Daoy (cell line): Measurements from ENCODE around the gene ULK3. TPM values are rescaled to one million over a fixed set of nuclear protein-coding genes. Genes with fewer than 3 reads are reported as not detected.
A peak's percentile ranks its signal among the peaks of the same experiment; 100 is the strongest.

Source experiments
- DNase-seq: peaks from one replicate; pipeline ENCODE4 v3.0.0-alpha.2; 2015; ENCODE audit warnings: low read depth
- total RNA-seq: library from RNA; depleted of rRNA; stranded (reverse); fragments of >200 nt; shearing (Covaris generic); gene quantifications from 2 replicates; pipeline ENCODE4 v1.2.3, GENCODE V29; 2014

ULK3 gene
- total RNA-seq, 1 experiment from 2014 or later: 24.3 TPM

GRCh38 chr15:74840851-74841775, 1.8 kb downstream of the ULK3 start:
- no peak for DNase-seq

DNA sequence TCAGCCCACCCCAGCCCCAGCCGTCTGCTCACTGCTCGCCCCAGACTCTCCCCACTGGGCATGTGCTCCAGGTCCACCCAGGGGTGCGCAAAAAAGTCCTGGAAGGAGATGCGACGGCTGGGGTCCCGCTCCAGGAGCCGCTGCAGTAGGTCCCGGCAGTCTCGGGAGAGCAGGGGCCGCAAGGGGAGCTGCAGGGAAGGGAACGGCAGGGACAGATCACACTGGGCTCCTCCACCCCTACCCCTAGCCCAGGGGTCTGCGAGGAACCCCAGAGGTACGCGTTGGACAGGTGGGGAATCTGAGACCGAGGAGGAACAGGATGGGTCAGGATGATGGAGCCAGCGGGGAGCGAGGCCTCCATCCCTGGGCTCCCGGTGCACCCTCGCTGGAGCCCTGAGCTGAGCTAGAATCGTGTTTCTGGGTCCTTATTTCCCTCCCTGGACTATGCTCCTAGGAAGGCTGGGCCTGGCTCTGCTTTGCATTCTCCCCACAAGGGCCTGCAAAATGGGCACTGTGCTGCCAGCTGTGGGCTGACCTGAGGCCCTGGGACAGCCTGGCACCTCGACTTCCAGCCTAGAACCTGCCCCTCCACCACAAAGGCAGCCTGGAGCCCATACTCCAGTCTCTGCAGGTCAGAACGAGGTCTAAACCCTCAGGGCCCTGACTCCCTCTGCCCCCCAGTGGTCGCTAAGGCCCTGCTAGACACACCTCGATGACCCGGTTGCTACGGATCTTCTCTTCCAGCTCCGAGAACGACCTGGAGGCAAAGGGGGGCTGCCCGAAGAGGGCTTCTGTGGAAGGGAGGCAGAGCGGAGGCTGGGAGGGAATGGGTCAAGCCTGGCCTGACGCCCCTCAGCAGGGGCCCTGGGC, 3.2 kb downstream of the ULK3 start:
- no peak for DNase-seq

GRCh38 chr15:74838746-74839525, 4.0 kb downstream of the ULK3 start:
- DNase-seq: no peak

DNA sequence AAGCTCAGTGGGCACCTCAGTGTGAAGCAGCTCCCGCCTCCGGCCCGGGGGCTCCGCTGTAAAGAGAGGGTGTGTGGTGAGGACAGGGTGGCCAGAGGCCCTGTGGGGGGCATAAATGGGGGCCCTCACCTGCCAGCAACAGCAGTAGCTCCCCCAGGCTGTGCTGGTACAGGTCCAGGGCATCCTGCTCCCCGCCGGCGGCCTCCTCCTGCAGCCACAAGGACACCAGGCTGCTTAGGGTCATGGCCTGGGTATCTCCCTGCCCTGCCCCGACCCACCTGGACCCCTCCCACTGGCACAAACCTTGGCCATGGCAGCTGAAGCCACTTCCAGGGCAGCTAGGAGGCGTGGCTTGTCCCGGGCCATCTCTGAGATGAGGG, 4.8 kb downstream of the ULK3 start:
- DNase-seq: no peak

DNA sequence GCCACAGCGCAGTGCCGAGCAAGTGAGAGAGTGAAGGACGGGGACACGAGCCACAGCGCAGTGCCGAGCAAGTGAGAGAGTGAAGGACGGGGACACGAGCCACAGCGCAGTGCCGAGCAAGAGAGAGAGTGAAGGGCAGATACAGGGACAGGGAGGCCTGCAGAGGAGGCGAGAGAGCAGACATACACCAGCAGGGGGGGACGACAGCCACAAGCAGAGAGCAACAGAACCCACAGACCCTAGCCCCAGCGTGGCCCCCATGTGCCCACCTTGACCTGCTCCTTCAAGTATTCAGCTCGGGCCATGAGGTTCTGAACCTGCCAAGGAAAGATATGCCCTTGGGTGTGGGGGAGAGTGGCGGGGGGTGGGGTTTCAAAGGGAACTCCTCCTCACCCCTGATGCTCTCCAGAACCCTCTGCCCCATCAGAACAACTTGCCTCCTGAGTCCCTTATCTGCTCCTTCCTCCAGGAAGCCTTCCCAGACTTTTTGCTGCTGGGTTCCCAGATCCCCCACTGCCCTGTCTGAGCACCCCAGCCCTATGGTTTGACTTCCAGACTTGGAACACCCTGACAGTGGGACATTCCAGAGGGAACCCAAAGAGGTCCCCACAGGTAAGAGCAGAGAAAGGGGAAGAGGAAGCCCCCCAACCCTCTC, 5.3 kb downstream of the ULK3 start:
- no peak for DNase-seq

DNA sequence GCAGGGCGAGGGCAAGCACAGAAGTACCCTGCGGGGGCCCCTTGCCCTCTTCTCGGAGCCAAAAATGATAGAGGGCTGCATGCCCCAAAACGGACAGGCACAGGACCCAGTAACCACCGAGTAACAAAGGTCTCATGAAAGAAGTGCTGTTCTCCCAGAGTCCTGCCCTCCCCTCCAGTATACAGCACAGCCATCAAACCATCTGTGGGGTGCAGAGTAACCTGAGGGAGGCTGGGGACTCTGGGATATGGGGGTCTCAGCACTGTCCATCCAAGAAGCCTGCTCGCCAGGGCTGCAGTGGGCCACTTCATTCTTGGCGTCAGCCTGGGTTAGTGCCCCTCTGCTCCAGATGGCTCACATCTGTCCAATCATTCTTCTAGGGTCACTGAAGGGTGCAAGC, 6.1 kb downstream of the ULK3 start:
- no peak for DNase-seq

DNA sequence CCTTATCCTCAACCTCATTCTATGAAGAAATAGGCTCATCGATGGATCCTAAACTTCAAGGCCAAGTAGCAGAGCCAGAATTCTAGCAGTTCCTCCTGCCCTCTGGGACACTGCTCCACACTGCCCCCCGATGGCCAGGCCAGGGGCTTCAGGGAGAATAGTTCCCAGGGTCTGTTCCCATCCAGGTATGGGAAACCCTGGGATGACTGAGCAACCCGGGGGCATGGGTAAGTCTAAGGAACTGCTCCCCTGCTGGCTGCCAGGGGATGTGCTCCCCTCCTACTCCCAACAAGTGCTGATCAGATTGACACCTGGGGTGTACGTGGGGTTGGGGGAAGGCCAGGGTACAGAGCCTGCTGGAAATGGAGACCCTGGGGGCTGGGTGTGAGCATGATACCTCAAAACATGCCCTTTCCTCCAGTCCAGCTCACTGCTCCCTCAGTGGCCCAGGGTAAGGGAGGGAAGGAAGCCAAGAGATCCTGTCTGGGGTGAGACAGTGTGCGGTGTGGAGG, 7.6 kb downstream of the ULK3 start:
- DNase-seq: peak; percentile 77

DNA sequence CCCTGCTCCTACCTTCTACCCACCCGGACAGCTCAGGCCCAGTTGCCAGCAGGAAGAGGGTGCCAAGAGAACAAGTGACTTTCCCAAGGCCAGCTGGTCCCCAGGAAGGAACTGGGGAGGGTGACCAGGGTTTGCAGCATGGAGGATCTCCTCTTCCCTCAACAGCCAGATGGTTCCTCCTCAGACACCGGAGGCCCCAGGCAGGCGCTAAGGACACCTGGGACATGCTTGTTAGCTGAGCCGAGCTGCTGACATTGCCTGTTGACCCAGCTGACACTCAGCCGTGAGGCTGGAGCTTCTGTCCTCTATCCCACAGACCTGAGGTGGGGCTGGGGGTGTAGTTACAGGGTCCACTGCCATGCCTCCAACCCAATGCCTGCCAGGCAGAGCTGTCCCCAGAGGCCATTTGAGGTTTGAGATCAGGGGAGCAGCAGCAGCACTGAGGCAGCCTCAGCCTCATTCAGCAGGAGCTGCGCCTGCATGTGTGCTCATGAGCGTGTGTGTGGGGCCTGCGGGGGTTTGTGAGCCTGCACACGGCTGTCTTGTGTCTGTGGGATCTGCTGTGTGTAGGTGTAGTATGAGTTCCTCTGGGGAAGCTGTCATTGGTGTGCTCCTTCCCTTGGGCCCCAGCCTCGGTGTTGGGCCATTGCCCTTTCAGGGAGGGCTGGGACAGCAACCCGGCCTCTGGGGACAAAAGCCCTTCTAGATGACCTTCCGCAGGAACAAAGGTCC, 9.4 kb downstream of the ULK3 start:
- DNase-seq: no peak

DNA sequence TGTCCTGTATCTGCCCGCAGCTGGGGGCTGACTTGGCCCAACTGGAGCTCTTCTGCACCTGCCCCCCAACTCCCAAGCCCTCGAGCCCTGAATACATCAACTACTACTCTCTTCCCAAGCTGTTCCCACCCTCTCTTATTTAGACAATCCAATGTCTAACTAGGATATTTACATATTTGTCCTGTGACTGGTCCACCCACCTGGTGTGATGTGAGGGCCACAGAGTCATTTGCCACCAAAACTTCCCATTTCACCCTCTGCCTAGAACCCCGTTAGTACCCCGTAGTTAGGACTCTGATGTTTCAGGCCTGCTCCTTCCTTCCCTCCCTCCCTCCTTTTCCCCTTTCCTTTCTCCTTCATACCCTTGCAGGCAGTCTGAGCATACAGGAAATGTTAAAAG, 10.1 kb downstream of the ULK3 start:
- no peak for DNase-seq

DNA sequence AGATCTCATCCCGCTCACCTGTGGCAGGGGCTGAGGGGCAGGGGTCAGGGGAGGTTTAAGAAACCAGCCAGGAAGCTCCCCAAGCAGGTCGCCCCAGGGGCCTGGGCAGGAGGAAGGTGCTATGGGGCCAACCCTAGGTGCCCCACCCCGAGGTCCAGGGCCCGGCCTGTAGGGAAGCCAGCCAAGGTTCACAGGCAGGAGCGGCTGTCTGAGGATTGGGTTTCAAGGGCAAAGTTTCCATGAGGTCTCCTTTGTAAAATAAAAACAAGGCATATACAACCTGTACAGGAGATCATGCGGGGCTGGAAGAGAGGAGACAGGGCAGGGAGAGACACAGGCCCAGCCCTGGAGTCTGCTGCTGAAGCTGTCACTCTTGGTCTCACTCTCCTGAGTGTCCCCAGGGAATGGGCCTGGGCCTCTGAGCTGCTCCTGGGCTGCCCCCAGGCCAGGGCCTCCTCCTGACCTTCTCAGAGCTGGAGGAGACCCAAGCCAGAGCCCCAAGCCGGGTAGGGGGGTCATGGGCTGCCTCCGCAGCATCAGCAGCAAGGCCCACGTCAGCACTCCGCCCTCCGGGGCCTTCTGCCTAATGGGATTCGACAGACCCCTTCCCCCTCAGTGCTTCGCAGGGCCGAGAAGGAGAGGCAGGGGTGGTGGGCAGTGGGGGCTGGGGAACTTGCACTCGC, 11.0 kb downstream of the ULK3 start:
- DNase-seq: no peak

- DNase-seq: no peak
These were observed 12.1 kb downstream of the ULK3 start for GRCh38 chr15:74830868-74831267.

DNA sequence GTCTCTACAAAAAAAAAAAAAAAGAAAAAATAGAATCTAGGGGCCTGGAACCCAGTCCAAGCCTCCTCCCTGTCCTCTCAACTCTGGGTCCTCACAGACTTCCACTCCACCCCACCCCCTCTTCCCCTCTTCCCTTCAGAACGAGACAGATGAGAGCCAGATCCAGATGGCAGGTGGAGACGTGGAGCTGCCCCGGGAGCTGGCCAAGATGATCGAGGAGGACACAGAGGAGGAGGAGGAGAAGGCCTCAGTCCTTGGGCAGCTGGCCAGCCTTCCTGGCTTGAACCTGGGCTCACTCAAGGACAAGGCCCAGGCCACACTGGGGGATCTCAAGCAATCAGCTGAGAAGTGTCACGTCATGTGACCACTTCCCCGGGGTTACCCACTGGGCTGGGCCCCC, 13.0 kb downstream of the ULK3 start:
- DNase-seq: no peak

- no peak for DNase-seq
These were observed 13.5 kb downstream of the ULK3 start for GRCh38 chr15:74829486-74829885.

DNA sequence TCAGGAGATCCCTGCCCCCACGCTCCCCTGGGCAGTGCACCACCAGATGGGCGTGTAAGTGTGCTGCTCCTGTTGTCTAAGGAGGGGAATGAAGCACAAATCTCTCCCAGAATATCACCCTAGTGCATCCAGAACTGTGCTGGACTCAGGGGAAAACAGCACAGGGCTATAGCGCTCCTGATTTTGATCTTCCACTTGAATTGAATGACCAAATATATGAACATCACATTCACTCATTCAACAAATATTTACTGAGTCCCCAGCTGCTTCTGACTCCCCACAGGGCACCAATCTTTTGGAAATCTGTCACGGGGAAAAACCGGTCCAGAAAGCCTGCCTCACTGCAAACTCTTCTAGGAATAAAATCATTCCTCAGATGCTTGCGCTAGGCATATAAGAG, 14.1 kb downstream of the ULK3 start:
- DNase-seq: no peak

- DNase-seq: no peak
These were observed 15.3 kb downstream of the ULK3 start for GRCh38 chr15:74827614-74828013.

- DNase-seq: no peak
These were observed 16.0 kb downstream of the ULK3 start for GRCh38 chr15:74826921-74827320.

GRCh38 chr15:74826364-74826819, 16.6 kb downstream of the ULK3 start, which contains the start of gene CPLX3:
TSS of gene CPLX3 (plus strand) at chr15:74826627. CDS start at chr15:74826704, 77 bp downstream.
- peak; percentile 32 for DNase-seq

- no peak for DNase-seq
These were observed 17.1 kb downstream of the ULK3 start for GRCh38 chr15:74825866-74826265.

GRCh38 chr15:74824976-74825375, 18.0 kb downstream of the ULK3 start:
- DNase-seq: no peak

- no peak for DNase-seq
These were observed 19.6 kb downstream of the ULK3 start for GRCh38 chr15:74823324-74823723.
